Panc1 (cell line): ENCODE measurements around the gene CPSF2.

Source experiments
- POLR2AphosphoS5 ChIP-seq: IDR thresholded peaks from 2 replicates; pipeline ENCODE4 v1.6.1; 2012; ENCODE audit warnings: mild to moderate bottlenecking, low read depth, low read length, moderate library complexity
- SIN3A ChIP-seq: IDR thresholded peaks from 2 replicates; pipeline ENCODE4 v1.6.1; 2012; ENCODE audit warnings: low read depth, mild to moderate bottlenecking, low read length, moderate library complexity, borderline replicate concordance; ENCODE audit not compliant: insufficient read depth
- TF ChIP-seq, protein P1 (sequence below): fragments of 450-650 bp; IDR thresholded peaks from 2 replicates; pipeline ENCODE4 v1.5.1; 2017; ENCODE audit warnings: mild to moderate bottlenecking
- TF ChIP-seq, protein P2 (sequence below), 2 experiments: IDR thresholded peaks; 2 replicates each; pipeline ENCODE4 v1.6.1; 2011 to 2012; ENCODE audit warnings: low read depth in 2 of 2, control low read depth in 1 of 2, low read length in 1 of 2, mild to moderate bottlenecking in 1 of 2, moderate library complexity in 1 of 2; ENCODE audit not compliant: insufficient read depth in 1 of 2

DNA sequence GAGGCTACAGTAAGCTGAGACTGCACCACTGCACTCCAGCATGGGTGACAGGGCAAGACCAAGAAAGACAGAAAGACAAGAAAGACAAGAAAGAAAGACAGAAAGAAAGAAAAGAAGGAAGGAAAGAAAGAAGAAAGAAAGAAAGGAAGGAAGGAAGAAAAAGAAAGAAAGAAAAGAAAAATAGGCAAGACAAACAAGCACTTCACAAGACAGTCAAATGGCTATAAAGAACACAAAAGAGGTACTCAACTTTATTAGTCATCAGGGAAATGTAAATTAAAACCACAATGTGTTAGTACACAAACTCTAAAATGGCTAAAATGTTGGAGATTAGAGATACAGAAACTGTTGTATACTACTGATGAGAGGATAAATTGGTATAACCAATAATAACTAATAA is 22.0 kb upstream of the CPSF2 start:
- TF ChIP-seq, protein P1, sequence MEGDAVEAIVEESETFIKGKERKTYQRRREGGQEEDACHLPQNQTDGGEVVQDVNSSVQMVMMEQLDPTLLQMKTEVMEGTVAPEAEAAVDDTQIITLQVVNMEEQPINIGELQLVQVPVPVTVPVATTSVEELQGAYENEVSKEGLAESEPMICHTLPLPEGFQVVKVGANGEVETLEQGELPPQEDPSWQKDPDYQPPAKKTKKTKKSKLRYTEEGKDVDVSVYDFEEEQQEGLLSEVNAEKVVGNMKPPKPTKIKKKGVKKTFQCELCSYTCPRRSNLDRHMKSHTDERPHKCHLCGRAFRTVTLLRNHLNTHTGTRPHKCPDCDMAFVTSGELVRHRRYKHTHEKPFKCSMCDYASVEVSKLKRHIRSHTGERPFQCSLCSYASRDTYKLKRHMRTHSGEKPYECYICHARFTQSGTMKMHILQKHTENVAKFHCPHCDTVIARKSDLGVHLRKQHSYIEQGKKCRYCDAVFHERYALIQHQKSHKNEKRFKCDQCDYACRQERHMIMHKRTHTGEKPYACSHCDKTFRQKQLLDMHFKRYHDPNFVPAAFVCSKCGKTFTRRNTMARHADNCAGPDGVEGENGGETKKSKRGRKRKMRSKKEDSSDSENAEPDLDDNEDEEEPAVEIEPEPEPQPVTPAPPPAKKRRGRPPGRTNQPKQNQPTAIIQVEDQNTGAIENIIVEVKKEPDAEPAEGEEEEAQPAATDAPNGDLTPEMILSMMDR = no peak
- no peak for TF ChIP-seq POLR2AphosphoS5
- TF ChIP-seq, protein P2, sequence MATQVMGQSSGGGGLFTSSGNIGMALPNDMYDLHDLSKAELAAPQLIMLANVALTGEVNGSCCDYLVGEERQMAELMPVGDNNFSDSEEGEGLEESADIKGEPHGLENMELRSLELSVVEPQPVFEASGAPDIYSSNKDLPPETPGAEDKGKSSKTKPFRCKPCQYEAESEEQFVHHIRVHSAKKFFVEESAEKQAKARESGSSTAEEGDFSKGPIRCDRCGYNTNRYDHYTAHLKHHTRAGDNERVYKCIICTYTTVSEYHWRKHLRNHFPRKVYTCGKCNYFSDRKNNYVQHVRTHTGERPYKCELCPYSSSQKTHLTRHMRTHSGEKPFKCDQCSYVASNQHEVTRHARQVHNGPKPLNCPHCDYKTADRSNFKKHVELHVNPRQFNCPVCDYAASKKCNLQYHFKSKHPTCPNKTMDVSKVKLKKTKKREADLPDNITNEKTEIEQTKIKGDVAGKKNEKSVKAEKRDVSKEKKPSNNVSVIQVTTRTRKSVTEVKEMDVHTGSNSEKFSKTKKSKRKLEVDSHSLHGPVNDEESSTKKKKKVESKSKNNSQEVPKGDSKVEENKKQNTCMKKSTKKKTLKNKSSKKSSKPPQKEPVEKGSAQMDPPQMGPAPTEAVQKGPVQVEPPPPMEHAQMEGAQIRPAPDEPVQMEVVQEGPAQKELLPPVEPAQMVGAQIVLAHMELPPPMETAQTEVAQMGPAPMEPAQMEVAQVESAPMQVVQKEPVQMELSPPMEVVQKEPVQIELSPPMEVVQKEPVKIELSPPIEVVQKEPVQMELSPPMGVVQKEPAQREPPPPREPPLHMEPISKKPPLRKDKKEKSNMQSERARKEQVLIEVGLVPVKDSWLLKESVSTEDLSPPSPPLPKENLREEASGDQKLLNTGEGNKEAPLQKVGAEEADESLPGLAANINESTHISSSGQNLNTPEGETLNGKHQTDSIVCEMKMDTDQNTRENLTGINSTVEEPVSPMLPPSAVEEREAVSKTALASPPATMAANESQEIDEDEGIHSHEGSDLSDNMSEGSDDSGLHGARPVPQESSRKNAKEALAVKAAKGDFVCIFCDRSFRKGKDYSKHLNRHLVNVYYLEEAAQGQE (IDR thresholded peaks at IDR 0.05; ENCODE audit: insufficient read depth in 1 of 2, low read depth in 2 of 2, low read length in 1 of 2) = no peak
- TF ChIP-seq SIN3A = no peak
